NCI-H526 (cell line): Measurements from ENCODE around the gene PPP1R9B.

Experiments used
- DNase-seq, 2 experiments: peaks; one replicate each; lab custom pipeline; 2025; lab: John Stamatoyannopoulos, UW

Gene PPP1R9B

GRCh38 chr17:50155115-50155819, 4.8 kb upstream of the PPP1R9B start:
- DNase-seq, result no peak

GRCh38 chr17:50154604-50155003, 4.1 kb upstream of the PPP1R9B start:
- no peak for DNase-seq

GRCh38 chr17:50153650-50154575, 3.4 kb upstream of the PPP1R9B start:
- no peak for DNase-seq

GRCh38 chr17:50152736-50153135, 2.3 kb upstream of the PPP1R9B start:
- DNase-seq, result no peak

- DNase-seq, result peak; percentile 88 to 94
Observed at GRCh38 chr17:50151937-50152547, 1.6 kb upstream of the PPP1R9B start.

GRCh38 chr17:50151041-50151936, 812 bp upstream of the PPP1R9B start:
- DNase-seq, result peak; percentile 81 to 98

- DNase-seq, result peak in 1 of 2 experiments; percentile 84
Observed at GRCh38 chr17:50149417-50150353, 792 bp downstream of the PPP1R9B start.

GRCh38 chr17:50149091-50149416, 1.4 kb downstream of the PPP1R9B start:
- DNase-seq, result no peak

GRCh38 chr17:50148226-50149090, 2.0 kb downstream of the PPP1R9B start:
- DNase-seq, result peak in 1 of 2 experiments; percentile 67

GRCh38 chr17:50147841-50148225, 2.6 kb downstream of the PPP1R9B start:
- DNase-seq, result no peak

- no peak for DNase-seq
Observed at GRCh38 chr17:50146927-50147665, 3.4 kb downstream of the PPP1R9B start.

GRCh38 chr17:50146230-50146926, 4.1 kb downstream of the PPP1R9B start:
- no peak for DNase-seq

GRCh38 chr17:50145532-50146229, 4.8 kb downstream of the PPP1R9B start:
- no peak for DNase-seq

- DNase-seq, result peak in 1 of 2 experiments; percentile 51
Observed at GRCh38 chr17:50144845-50145531, 5.5 kb downstream of the PPP1R9B start.

GRCh38 chr17:50144355-50144754, 6.1 kb downstream of the PPP1R9B start:
- DNase-seq, result peak; percentile 75 to 83

GRCh38 chr17:50143461-50144176, 6.9 kb downstream of the PPP1R9B start:
- DNase-seq, result no peak
